ENCODE data around the gene MYMK. TPM values are rescaled to one million over a fixed set of nuclear protein-coding genes. Genes with fewer than 3 reads are reported as not detected.

MYMK gene
- total and polyA plus RNA-seq, 2 experiments from 2014 or later, result 1.3 TPM; not detected in 1

DNA sequence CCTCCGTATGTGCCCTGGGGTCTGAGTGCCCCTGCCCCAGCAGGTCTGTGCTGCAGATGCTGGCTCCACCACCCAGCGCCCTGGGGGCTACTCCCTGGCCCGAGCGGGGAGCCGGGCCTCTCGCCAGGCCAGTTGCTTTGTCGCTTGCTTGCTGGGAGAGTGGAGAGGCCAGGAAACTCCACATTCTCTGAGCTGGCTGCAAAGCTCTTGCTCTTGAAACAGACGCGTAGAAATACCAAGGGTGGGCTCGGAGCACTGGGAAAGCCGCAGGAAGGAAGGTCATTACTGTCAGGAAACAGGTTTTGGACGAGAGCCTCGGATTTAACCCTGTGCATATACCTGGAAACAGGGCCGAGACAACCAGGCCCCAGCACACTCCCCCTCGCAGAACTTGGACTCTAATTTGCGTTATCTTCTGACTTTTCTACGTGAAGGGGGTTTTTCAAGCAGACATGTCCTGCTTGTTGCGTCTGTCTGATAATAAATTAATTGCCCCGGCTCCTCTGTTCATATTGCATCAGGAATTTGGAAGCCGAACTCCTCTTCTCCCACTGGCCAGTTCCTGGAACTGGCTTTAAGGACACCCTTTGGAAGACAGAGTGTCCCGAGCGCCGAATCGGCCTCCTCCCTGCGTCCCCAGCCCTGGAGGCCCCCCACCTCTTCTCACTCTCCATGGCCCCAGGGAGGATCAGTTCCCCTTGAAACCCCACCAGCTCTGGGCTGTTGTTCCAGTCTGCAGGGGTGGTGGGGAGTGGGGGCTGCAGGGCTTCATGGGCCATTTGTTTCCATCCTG lies 20.9 kb upstream of the MYMK start:
- no peak overlapping the region for H3K4me2 ChIP-seq
- H2AFZ ChIP-seq, result no peak overlapping the region
- no peaks in the 10 kb centered on the region for H3K9me3 ChIP-seq (ENCODE audit: low read depth)
- H3K27me3 ChIP-seq, result no peaks in the 10 kb centered on the region
- no peaks in the 10 kb centered on the region for H3K79me2 ChIP-seq
- no peaks in the 10 kb centered on the region for H4K20me1 ChIP-seq (ENCODE audit: insufficient read depth, poor library complexity, severe bottlenecking)
- H3K4me1 ChIP-seq (ENCODE audit: insufficient read depth), result peaks cover 4% of the 10 kb centered on the region
- H3K27ac ChIP-seq, result no peak overlapping the region
- no peak for TF ChIP-seq EZH2 (IDR thresholded peaks at IDR 0.05; ENCODE audit: borderline replicate concordance)
- TF ChIP-seq, protein P1, sequence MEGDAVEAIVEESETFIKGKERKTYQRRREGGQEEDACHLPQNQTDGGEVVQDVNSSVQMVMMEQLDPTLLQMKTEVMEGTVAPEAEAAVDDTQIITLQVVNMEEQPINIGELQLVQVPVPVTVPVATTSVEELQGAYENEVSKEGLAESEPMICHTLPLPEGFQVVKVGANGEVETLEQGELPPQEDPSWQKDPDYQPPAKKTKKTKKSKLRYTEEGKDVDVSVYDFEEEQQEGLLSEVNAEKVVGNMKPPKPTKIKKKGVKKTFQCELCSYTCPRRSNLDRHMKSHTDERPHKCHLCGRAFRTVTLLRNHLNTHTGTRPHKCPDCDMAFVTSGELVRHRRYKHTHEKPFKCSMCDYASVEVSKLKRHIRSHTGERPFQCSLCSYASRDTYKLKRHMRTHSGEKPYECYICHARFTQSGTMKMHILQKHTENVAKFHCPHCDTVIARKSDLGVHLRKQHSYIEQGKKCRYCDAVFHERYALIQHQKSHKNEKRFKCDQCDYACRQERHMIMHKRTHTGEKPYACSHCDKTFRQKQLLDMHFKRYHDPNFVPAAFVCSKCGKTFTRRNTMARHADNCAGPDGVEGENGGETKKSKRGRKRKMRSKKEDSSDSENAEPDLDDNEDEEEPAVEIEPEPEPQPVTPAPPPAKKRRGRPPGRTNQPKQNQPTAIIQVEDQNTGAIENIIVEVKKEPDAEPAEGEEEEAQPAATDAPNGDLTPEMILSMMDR (IDR thresholded peaks at IDR 0.05; ENCODE audit: poor library complexity), result no peak
- no peak for TF ChIP-seq EZH2phosphoT487 (IDR thresholded peaks at IDR 0.05; ENCODE audit: low read depth, severe bottlenecking, unreplicated experiment)
- no peaks in the 10 kb centered on the region for H3K9me2 ChIP-seq (replicated peaks; ENCODE audit: insufficient read depth)
- no peaks in the 10 kb centered on the region for H3K36me3 ChIP-seq (replicated peaks; ENCODE audit: insufficient read depth, low read depth)
- no peak overlapping the region for H3K4me3 ChIP-seq
- DNase-seq (ENCODE audit: low spot score), result no peak
- WGBS (ENCODE audit: low lambda C conversion rate, missing lambda C conversion rate), result 58% methylated on average over 25 of the region's 25 CpGs

DNA sequence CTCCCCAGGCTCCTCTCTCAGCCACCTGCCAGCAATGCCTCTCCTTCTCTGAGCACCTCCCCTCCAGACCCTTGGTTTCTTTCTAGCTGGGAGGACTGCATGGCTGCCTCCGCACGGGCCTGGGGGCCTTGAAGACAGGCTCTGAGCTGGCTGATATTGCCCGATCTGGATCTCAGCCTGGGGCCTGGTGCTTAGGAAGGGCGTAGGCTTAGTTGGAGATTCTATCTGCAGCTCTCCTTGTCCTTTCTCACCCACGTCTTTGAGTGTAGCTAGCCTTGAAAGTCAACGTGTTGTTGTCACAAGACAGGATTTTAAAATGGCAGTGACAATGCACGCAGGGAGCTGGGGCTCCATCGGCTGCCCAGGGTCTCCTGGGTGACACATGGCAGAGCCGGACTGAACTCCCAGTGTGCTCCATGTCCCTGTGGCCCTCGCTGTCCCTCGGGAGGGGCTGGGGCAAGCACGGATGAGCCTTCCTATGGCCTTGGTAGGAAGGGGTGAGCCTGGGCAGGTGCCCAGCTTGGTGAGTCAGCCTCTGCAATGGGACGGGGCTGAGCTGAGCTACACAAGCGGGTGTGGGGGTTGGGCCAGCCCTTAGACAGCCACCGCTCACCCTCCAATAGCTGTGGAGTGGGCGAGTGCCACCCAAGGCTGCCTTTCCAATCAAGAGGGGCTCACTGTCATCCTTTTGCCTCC lies 19.2 kb upstream of the MYMK start:
- Histone ChIP-seq H3K9me3 (ENCODE audit: low read depth) (no peaks in the 10 kb centered on the region), H3K27ac (no peak overlapping the region), H3K4me1 (ENCODE audit: insufficient read depth) (peaks cover 4% of the 10 kb centered on the region), H3K4me3 (no peak overlapping the region), H3K9me2 (replicated peaks; ENCODE audit: insufficient read depth) (no peaks in the 10 kb centered on the region), H4K20me1 (ENCODE audit: insufficient read depth, poor library complexity, severe bottlenecking) (no peaks in the 10 kb centered on the region), H3K79me2 (no peaks in the 10 kb centered on the region), H3K4me2 (no peak overlapping the region), H2AFZ (no peak overlapping the region), H3K27me3 (no peaks in the 10 kb centered on the region), H3K36me3 (replicated peaks; ENCODE audit: insufficient read depth, low read depth) (no peaks in the 10 kb centered on the region)
- no peak for DNase-seq (ENCODE audit: low spot score)
- WGBS (ENCODE audit: low lambda C conversion rate, missing lambda C conversion rate), result 82% methylated on average over 16 of the region's 16 CpGs
- TF ChIP-seq EZH2 (IDR thresholded peaks at IDR 0.05; ENCODE audit: borderline replicate concordance) (no peak), EZH2phosphoT487 (IDR thresholded peaks at IDR 0.05; ENCODE audit: low read depth, severe bottlenecking, unreplicated experiment) (no peak)
- TF ChIP-seq, protein P1 (IDR thresholded peaks at IDR 0.05; ENCODE audit: poor library complexity), result no peak

DNA sequence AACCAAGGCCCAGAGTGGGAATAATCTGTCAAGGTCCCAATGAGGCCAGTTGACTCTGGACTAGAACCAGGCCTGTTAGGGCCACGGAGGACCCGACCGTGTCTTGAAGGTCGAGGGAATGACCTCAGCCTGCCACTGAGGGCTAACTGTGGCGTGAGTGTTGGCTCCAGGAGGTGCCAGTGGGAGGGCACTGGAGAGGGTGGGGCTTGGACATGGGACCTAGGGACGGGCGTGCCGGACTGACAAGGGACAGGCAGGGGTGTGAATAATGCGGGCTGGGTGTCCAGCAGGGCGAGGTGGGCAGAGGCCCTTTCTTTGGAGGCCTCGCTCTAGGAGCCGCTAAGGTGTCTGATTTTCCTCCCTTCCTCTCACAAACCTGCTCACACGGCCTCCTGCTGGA lies 17.2 kb upstream of the MYMK start:
- Histone ChIP-seq H4K20me1 (ENCODE audit: insufficient read depth, poor library complexity, severe bottlenecking) (no peaks in the 10 kb centered on the region), H3K27me3 (no peaks in the 10 kb centered on the region), H3K79me2 (no peaks in the 10 kb centered on the region), H3K9me3 (ENCODE audit: low read depth) (no peaks in the 10 kb centered on the region), H3K4me3 (no peak overlapping the region), H3K36me3 (replicated peaks; ENCODE audit: insufficient read depth, low read depth) (no peaks in the 10 kb centered on the region), H2AFZ (no peak overlapping the region), H3K4me1 (ENCODE audit: insufficient read depth) (peaks cover 4% of the 10 kb centered on the region), H3K4me2 (no peak overlapping the region), H3K27ac (no peak overlapping the region), H3K9me2 (replicated peaks; ENCODE audit: insufficient read depth) (no peaks in the 10 kb centered on the region)
- DNase-seq (ENCODE audit: low spot score), result no peak
- TF ChIP-seq, protein P1 (IDR thresholded peaks at IDR 0.05; ENCODE audit: poor library complexity), result no peak
- no peak for TF ChIP-seq EZH2phosphoT487 (IDR thresholded peaks at IDR 0.05; ENCODE audit: low read depth, severe bottlenecking, unreplicated experiment)
- TF ChIP-seq EZH2 (IDR thresholded peaks at IDR 0.05; ENCODE audit: borderline replicate concordance), result no peak
- 98% methylated on average over 12 of the region's 13 CpGs for WGBS (ENCODE audit: low lambda C conversion rate, missing lambda C conversion rate)

Data from hepatocyte (in vitro differentiated cells).